Tibial artery (tissue), 4 donors: ENCODE results near the gene IGSF3.

Experiments
- DNase-seq, 2 donors: peaks; one replicate each; pipeline ENCODE4 v3.0.0-alpha.2; 2019
- H3K27ac ChIP-seq, 2 donors: fragments of 200-600 bp; sonication (generic) in 1 of 2; 1 replicate in 1 of 2; 2 replicates in 1 of 2; pipeline ENCODE4 v1.5.1; 2018 to 2019; ENCODE audit warnings: mild to moderate bottlenecking in 1 of 2
- H3K27me3 ChIP-seq, 2 donors: fragments of 200-600 bp; sonication (generic) in 1 of 2; one replicate each; pipeline versions ENCODE4 v1.5.1 to v1.6.0; 2016 to 2019
- H3K36me3 ChIP-seq, 3 donors: fragments of 200-600 bp; sonication (generic) in 2 of 3; one replicate each; pipeline ENCODE4 v1.5.1; 2016 to 2019; ENCODE audit warnings: mild to moderate bottlenecking in 2 of 3
- H3K4me1 ChIP-seq, 4 donors: fragments of 200-600 bp; sonication (generic) in 2 of 4; 1 replicate in 3 of 4; 2 replicates in 1 of 4; pipeline ENCODE4 v1.5.1; 2016 to 2019
- H3K4me3 ChIP-seq, 2 donors: fragments of 200-600 bp; sonication (generic) in 1 of 2; 1 replicate in 1 of 2; 2 replicates in 1 of 2; pipeline ENCODE4 v1.5.1; 2018 to 2019; ENCODE audit warnings: mild to moderate bottlenecking in 2 of 2
- H3K9me3 ChIP-seq, 3 donors: fragments of 200-600 bp; sonication (generic) in 1 of 3; one replicate each; pipeline ENCODE4 v1.5.1; 2016 to 2019
- intact Hi-C: fragments of 100-400 bp; cut with DNase I; formaldehyde crosslinking; loops from one replicate; pipeline ENCODE4 v1.15.0; 2023; ENCODE audit warnings: low total_unique reads
- TF ChIP-seq, protein P1 (sequence below), 2 experiments: fragments of 200-600 bp in 1 of 2; fragments of 450-650 bp in 1 of 2; IDR thresholded peaks; one replicate each; pipeline ENCODE4 v1.5.1; 2017 to 2019; ENCODE audit warnings: antibody characterized with exemption in 2 of 2, mild to moderate bottlenecking in 1 of 2, moderate library complexity in 1 of 2

The IGSF3 gene

DNA sequence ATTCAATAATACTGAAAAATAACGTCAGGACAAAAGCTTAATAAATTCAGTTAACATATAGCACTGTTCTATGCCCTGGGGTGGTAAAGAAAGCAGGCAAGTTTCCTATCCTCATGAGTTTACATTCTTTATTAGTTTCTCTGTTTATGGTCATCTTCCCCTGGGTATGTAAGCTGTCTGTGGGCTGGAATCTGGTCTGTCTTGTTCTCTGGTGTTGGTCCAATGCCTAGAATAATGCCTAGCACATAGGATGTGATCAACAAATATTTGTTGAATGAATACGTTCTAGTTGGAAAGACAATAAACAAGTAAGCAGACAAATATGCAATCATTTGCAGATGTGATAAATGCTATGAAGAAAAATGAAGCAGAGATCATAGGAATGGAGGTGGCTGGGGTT lies 7.2 kb upstream of the IGSF3 start:
- Histone ChIP-seq H3K27ac (no peak overlapping the region), H3K9me3 (no peaks in the 10 kb centered on the region), H3K27me3 (no peaks in the 10 kb centered on the region), H3K4me1 (no peaks in the 10 kb centered on the region), H3K36me3 (no peaks in the 10 kb centered on the region), H3K4me3 (no peak overlapping the region)
- intact Hi-C loops: no loop called here
- TF ChIP-seq, protein P1, sequence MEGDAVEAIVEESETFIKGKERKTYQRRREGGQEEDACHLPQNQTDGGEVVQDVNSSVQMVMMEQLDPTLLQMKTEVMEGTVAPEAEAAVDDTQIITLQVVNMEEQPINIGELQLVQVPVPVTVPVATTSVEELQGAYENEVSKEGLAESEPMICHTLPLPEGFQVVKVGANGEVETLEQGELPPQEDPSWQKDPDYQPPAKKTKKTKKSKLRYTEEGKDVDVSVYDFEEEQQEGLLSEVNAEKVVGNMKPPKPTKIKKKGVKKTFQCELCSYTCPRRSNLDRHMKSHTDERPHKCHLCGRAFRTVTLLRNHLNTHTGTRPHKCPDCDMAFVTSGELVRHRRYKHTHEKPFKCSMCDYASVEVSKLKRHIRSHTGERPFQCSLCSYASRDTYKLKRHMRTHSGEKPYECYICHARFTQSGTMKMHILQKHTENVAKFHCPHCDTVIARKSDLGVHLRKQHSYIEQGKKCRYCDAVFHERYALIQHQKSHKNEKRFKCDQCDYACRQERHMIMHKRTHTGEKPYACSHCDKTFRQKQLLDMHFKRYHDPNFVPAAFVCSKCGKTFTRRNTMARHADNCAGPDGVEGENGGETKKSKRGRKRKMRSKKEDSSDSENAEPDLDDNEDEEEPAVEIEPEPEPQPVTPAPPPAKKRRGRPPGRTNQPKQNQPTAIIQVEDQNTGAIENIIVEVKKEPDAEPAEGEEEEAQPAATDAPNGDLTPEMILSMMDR (IDR thresholded peaks at IDR 0.05): no peak
- DNase-seq: no peak

DNA sequence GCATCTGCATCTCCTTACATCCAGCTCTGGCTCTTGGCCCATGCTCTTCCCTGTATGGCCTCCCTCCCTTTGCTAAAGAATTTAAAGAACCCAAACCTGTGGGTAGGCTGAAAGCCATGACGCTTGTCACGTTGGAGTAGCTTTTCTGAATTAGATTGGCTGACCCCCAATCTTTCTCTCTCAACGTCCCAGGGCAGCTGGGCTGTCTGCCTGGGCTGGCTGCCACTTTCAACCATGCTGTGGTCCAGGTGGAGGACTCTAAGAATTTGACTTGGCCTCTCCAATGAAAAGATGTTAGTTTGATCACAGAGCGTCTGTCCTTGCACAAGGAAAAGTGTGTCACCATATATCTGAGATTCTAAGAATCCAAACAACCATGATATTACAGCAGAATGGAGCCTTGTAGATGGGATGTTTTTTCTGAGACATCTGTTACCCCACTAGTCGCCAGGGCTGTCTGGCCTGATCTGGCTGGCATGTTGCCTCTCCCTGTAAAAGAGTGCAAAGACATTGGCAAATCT lies 6.5 kb upstream of the IGSF3 start:
- DNase-seq: no peak
- no peak overlapping the region for H3K27ac ChIP-seq
- no peak overlapping the region for H3K4me3 ChIP-seq
- intact Hi-C loops: no loop called here
- H3K4me1 ChIP-seq: no peaks in the 10 kb centered on the region
- TF ChIP-seq, protein P1 (IDR thresholded peaks at IDR 0.05): no peak
- H3K36me3 ChIP-seq: no peaks in the 10 kb centered on the region
- no peaks in the 10 kb centered on the region for H3K9me3 ChIP-seq
- no peaks in the 10 kb centered on the region for H3K27me3 ChIP-seq

DNA sequence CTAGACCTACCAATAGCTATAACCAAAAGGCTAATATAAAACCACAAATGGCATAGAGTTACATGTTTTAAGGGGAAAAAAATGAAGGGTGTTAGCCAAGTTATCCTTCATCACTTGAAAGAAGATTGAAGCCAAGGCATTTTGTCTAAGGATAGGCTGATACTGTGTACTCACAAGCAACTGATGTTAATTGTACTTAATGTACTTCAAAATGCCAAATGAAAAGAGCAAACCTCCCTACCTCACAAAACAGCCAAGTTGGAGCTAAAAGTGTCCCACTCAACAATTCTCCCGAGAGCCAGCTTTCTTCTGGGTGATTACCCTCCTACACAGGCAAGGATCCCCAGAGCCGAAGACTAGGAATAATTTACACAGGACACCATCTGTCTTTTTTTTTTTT lies 4.4 kb upstream of the IGSF3 start:
- H3K4me3 ChIP-seq: no peak overlapping the region
- peaks cover 0 to 10% (median 4%) of the 10 kb centered on the region in 4 donors for H3K4me1 ChIP-seq
- intact Hi-C loops: no loop called here
- no peak overlapping the region for H3K27ac ChIP-seq
- no peaks in the 10 kb centered on the region for H3K36me3 ChIP-seq
- DNase-seq: no peak
- H3K27me3 ChIP-seq: no peaks in the 10 kb centered on the region
- TF ChIP-seq, protein P1 (IDR thresholded peaks at IDR 0.05): no peak
- no peaks in the 10 kb centered on the region for H3K9me3 ChIP-seq

DNA sequence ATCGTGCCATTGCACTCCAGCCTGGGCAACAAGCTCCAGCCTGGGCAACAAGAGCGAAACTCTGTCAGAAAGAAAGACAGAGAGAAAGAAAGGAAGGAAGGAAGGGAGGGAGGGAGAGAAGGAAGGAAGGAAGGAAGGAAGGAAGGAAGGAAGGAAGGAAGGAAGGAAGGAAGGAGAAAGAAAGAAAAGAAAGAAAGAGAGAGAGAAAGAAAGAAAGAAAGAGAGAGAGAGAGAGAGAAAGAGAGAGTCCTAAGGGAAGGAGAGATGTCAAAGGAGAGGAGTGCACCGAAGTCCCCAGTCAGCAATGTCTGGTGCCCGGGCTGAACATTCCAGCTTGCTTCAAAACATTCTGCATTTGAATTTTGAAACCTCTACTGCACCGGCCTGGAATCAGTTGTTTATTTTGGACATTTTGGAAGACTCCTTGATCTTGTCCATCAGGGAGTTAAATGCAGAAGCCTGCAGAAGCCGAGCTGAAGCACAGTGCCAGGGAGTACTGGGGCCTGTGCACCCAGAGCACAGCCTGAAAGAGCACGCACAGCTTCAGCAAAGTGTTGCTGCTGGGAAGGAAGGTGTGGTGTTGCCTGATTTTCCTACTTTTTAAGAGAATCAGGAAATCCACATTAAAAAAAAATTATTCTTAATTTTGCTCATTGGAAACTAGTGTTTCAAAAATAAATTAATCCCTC lies 3.7 kb upstream of the IGSF3 start:
- Histone ChIP-seq H3K36me3 (no peaks in the 10 kb centered on the region), H3K4me3 (no peak overlapping the region), H3K27me3 (no peaks in the 10 kb centered on the region), H3K4me1 (peaks cover 0 to 17% (median 9%) of the 10 kb centered on the region in 4 donors), H3K9me3 (no peaks in the 10 kb centered on the region), H3K27ac (no peak overlapping the region)
- intact Hi-C loops: no loop called here
- DNase-seq: no peak
- TF ChIP-seq, protein P1 (IDR thresholded peaks at IDR 0.05): no peak

GRCh38 chr1:116668277-116668676 lies 744 bp upstream of the IGSF3 start:
- peaks cover 0 to 18% (median 9%) of the 10 kb centered on the region in 4 donors for H3K4me1 ChIP-seq

More at GRCh38 chr1:116668277-116668676, 744 bp upstream of the IGSF3 start:
- DNase-seq: no peak
- H3K9me3 ChIP-seq: no peaks in the 10 kb centered on the region
- no peaks in the 10 kb centered on the region for H3K36me3 ChIP-seq
- intact Hi-C loops: no loop called here
- no peak overlapping the region for H3K27ac ChIP-seq
- peaks cover 0 to 5% of the 10 kb centered on the region in 2 donors for H3K27me3 ChIP-seq
- no peak overlapping the region for H3K4me3 ChIP-seq
- TF ChIP-seq, protein P1 (IDR thresholded peaks at IDR 0.05): no peak
